ENCODE measurements around the gene HELB. TPM values are rescaled to one million over a fixed set of nuclear protein-coding genes. Genes with fewer than 3 reads are reported as not detected.

Gene HELB
- total RNA-seq, 1 donor from 2014 or later = 20.5 TPM

- peaks cover 12% of the 10 kb centered on the region for H3K9me3 Mint-ChIP-seq
- no peak overlapping the region for H3K4me3 Mint-ChIP-seq
- no peaks in the 10 kb centered on the region for H3K27me3 Mint-ChIP-seq (ENCODE audit: insufficient read depth)
- H3K4me1 Mint-ChIP-seq (ENCODE audit: low read depth) = peaks cover 15% of the 10 kb centered on the region
- no peak overlapping the region for H3K27ac Mint-ChIP-seq
- DNase-seq (ENCODE audit: low spot score) = no peak
- intact Hi-C loops (cut with micrococcal nuclease) = no loop called here
- peaks cover 63% of the 10 kb centered on the region for H3K36me3 Mint-ChIP-seq (ENCODE audit: low read depth)
Measured at GRCh38 chr12:66345212-66345611, 42.9 kb downstream of the HELB start.

- Mint-ChIP-seq H3K9me3 (peaks cover 10% of the 10 kb centered on the region), H3K36me3 (ENCODE audit: low read depth) (peaks cover 59% of the 10 kb centered on the region), H3K4me1 (ENCODE audit: low read depth) (peaks cover 15% of the 10 kb centered on the region), H3K27me3 (ENCODE audit: insufficient read depth) (no peaks in the 10 kb centered on the region), H3K4me3 (no peak overlapping the region), H3K27ac (peak overlapping the region; percentile 9)
- no peak for DNase-seq (ENCODE audit: low spot score)
- intact Hi-C loops (cut with micrococcal nuclease) = no loop called here
Measured at GRCh38 chr12:66345956-66346355, 43.7 kb downstream of the HELB start.

- Mint-ChIP-seq H3K4me3 (no peak overlapping the region), H3K27ac (peak overlapping the region; percentile 14), H3K27me3 (ENCODE audit: insufficient read depth) (no peaks in the 10 kb centered on the region), H3K9me3 (no peaks in the 10 kb centered on the region), H3K36me3 (ENCODE audit: low read depth) (peaks cover 39% of the 10 kb centered on the region), H3K4me1 (ENCODE audit: low read depth) (no peaks in the 10 kb centered on the region)
- no peak for DNase-seq (ENCODE audit: low spot score)
- intact Hi-C loops (cut with micrococcal nuclease) = no loop called here
Measured at GRCh38 chr12:66351301-66351700, 49.0 kb downstream of the HELB start.

DNA sequence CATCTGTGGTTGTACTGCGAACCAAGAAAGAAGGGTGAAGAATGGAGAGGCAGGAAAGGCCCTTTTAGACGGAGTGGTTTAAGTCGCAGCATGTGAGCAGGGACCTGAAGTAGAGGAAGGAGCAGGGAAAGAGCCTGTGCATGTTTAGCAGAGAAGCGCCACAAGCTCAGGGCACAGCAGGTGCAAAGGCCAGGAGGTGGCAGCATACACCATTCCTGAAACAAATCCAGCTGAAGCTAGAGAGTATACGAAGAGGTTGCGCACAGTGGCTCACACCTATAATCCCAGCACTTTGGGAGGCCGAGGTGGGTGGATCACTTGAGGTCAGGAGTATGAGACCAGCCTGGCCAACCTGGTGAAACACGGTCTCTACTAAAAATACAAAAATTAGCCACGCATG is 49.9 kb downstream of the HELB start:
- Mint-ChIP-seq H3K27me3 (ENCODE audit: insufficient read depth) (no peaks in the 10 kb centered on the region), H3K4me1 (ENCODE audit: low read depth) (no peaks in the 10 kb centered on the region), H3K9me3 (no peaks in the 10 kb centered on the region), H3K4me3 (no peak overlapping the region), H3K36me3 (ENCODE audit: low read depth) (peaks cover 34% of the 10 kb centered on the region), H3K27ac (no peak overlapping the region)
- no peak for DNase-seq (ENCODE audit: low spot score)
- intact Hi-C loops (cut with micrococcal nuclease) = no loop called here

DNA sequence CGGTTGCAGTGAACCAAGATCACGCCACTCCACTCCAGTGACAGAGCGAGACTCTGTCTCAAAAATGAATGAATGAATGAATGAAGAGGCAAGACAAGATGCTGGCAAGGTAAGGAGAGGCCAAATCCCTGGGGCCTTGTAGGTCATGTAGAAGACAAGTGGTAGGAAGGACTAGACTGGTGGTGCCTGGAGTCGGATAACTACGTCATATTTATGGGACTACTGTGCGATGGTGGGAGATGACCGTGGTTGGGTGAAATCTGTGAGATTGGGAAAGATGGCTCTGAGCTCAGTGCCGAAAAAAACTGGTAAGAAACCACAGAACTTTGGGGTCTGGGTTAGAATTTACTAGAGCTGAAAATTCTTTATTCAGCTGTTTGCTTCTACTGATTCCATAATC is 50.6 kb downstream of the HELB start:
- intact Hi-C loops (cut with micrococcal nuclease) = no loop called here
- DNase-seq (ENCODE audit: low spot score) = no peak
- no peaks in the 10 kb centered on the region for H3K4me1 Mint-ChIP-seq (ENCODE audit: low read depth)
- H3K27ac Mint-ChIP-seq = no peak overlapping the region
- no peak overlapping the region for H3K4me3 Mint-ChIP-seq
- peaks cover 34% of the 10 kb centered on the region for H3K36me3 Mint-ChIP-seq (ENCODE audit: low read depth)
- H3K9me3 Mint-ChIP-seq = no peaks in the 10 kb centered on the region
- H3K27me3 Mint-ChIP-seq (ENCODE audit: insufficient read depth) = no peaks in the 10 kb centered on the region

- H3K4me3 Mint-ChIP-seq = no peak overlapping the region
- H3K36me3 Mint-ChIP-seq (ENCODE audit: low read depth) = peaks cover 34% of the 10 kb centered on the region
- no peaks in the 10 kb centered on the region for H3K4me1 Mint-ChIP-seq (ENCODE audit: low read depth)
- no peak overlapping the region for H3K27ac Mint-ChIP-seq
- H3K27me3 Mint-ChIP-seq (ENCODE audit: insufficient read depth) = no peaks in the 10 kb centered on the region
- H3K9me3 Mint-ChIP-seq = no peaks in the 10 kb centered on the region
- intact Hi-C loops (cut with micrococcal nuclease) = no loop called here
- DNase-seq (ENCODE audit: low spot score) = no peak
Measured at GRCh38 chr12:66354291-66354690, 52.0 kb downstream of the HELB start.

GRCh38 chr12:66359300-66359699 is 57.0 kb downstream of the HELB start:
- Mint-ChIP-seq H3K27ac (no peak overlapping the region), H3K9me3 (no peaks in the 10 kb centered on the region), H3K4me1 (ENCODE audit: low read depth) (no peaks in the 10 kb centered on the region), H3K36me3 (ENCODE audit: low read depth) (peaks cover 18% of the 10 kb centered on the region), H3K27me3 (ENCODE audit: insufficient read depth) (no peaks in the 10 kb centered on the region), H3K4me3 (no peak overlapping the region)
- intact Hi-C loops (cut with micrococcal nuclease) = no loop called here
- no peak for DNase-seq (ENCODE audit: low spot score)

- Mint-ChIP-seq H3K9me3 (no peaks in the 10 kb centered on the region), H3K27ac (no peak overlapping the region), H3K4me1 (ENCODE audit: low read depth) (no peaks in the 10 kb centered on the region), H3K4me3 (no peak overlapping the region), H3K27me3 (ENCODE audit: insufficient read depth) (no peaks in the 10 kb centered on the region), H3K36me3 (ENCODE audit: low read depth) (peaks cover 12% of the 10 kb centered on the region)
- intact Hi-C loops (cut with micrococcal nuclease) = no loop called here
- DNase-seq (ENCODE audit: low spot score) = no peak
Measured at GRCh38 chr12:66361703-66362102, 59.4 kb downstream of the HELB start.

DNA sequence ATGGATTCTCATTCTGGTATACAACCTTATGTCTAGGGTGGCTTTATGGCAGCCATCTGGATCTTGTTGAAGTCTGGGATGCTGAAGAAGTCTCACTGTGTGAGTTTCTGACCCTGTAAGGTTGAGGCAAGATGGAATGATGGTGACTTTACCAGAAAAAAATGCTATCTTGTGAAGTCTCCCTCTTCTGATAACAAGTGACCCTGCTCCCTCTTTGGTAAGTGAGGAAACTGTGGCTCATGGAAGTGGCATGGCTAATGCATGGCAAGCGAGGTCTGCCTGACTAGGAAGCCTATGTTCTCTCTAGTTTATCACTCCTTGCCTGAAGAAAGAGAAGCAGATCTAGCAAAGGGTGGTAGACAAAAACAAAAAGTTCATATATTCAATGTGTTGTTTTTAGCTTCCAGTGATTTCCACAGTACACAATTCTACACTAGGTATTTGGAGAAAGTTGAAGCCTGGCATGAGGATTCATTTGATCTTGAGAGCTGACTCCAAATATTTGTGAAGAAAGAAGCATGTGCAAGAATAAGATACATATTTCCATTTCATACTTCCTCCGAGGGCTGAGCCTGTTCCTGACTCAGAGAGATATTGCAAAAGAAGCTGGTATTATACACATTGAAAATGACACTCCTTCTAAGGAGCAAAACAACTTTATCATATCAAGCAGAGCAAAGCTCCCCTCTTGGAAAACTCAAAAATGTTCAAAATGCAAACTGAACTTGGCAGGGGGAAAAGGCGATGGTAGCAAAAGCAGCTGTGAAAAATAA is 63.6 kb downstream of the HELB start:
- Mint-ChIP-seq H3K27me3 (ENCODE audit: insufficient read depth) (no peaks in the 10 kb centered on the region), H3K27ac (no peak overlapping the region), H3K9me3 (no peaks in the 10 kb centered on the region), H3K4me3 (no peak overlapping the region), H3K4me1 (ENCODE audit: low read depth) (no peaks in the 10 kb centered on the region), H3K36me3 (ENCODE audit: low read depth) (peaks cover 19% of the 10 kb centered on the region)
- intact Hi-C loops (cut with micrococcal nuclease) = no loop called here
- DNase-seq (ENCODE audit: low spot score) = no peak

- intact Hi-C loops (cut with micrococcal nuclease) = no loop called here
- Mint-ChIP-seq H3K9me3 (no peaks in the 10 kb centered on the region), H3K27ac (no peak overlapping the region), H3K4me3 (no peak overlapping the region), H3K4me1 (ENCODE audit: low read depth) (no peaks in the 10 kb centered on the region), H3K27me3 (ENCODE audit: insufficient read depth) (no peaks in the 10 kb centered on the region), H3K36me3 (ENCODE audit: low read depth) (peaks cover 19% of the 10 kb centered on the region)
- no peak for DNase-seq (ENCODE audit: low spot score)
Measured at GRCh38 chr12:66367015-66367667, 64.8 kb downstream of the HELB start.

- Mint-ChIP-seq H3K4me1 (ENCODE audit: low read depth) (no peaks in the 10 kb centered on the region), H3K4me3 (no peak overlapping the region), H3K9me3 (no peaks in the 10 kb centered on the region), H3K27ac (no peak overlapping the region), H3K27me3 (ENCODE audit: insufficient read depth) (no peaks in the 10 kb centered on the region), H3K36me3 (ENCODE audit: low read depth) (peaks cover 17% of the 10 kb centered on the region)
- intact Hi-C loops (cut with micrococcal nuclease) = no loop called here
- DNase-seq (ENCODE audit: low spot score) = no peak
Measured at GRCh38 chr12:66371982-66372381, 69.7 kb downstream of the HELB start.

GRCh38 chr12:66375560-66375959 is 73.3 kb downstream of the HELB start:
- no peak overlapping the region for H3K27ac Mint-ChIP-seq
- H3K4me1 Mint-ChIP-seq (ENCODE audit: low read depth) = no peaks in the 10 kb centered on the region
- no peaks in the 10 kb centered on the region for H3K9me3 Mint-ChIP-seq
- H3K27me3 Mint-ChIP-seq (ENCODE audit: insufficient read depth) = no peaks in the 10 kb centered on the region
- peaks cover 9% of the 10 kb centered on the region for H3K36me3 Mint-ChIP-seq (ENCODE audit: low read depth)
- intact Hi-C loops (cut with micrococcal nuclease) = no loop called here
- DNase-seq (ENCODE audit: low spot score) = no peak
- no peak overlapping the region for H3K4me3 Mint-ChIP-seq

DNA sequence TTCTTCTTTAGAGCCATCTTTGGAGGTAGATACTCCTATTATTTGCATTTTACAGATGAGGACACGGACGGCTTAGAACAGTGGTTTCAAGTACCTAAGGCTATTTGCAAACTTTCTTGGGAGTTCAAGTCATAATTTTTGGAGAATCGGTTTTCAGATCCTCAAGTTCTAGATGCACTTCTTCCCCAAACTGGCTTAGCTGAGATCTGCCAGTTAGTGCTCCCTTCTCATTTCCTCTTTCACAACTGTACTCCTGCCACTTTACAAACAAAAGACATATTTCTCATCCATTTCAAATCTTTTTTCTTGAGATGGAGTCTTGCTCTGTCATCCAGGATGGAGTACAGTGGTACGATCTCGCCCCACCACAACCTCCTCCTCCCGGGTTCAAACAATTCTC is 77.3 kb downstream of the HELB start:
- no peaks in the 10 kb centered on the region for H3K4me1 Mint-ChIP-seq (ENCODE audit: low read depth)

More for the DNA sequence above, 77.3 kb downstream of the HELB start:
- no peak for DNase-seq (ENCODE audit: low spot score)
- Mint-ChIP-seq H3K27ac (no peak overlapping the region), H3K9me3 (no peaks in the 10 kb centered on the region), H3K4me3 (no peak overlapping the region), H3K36me3 (ENCODE audit: low read depth) (peaks cover 4% of the 10 kb centered on the region), H3K27me3 (ENCODE audit: insufficient read depth) (no peaks in the 10 kb centered on the region)
- intact Hi-C loops (cut with micrococcal nuclease) = no loop called here
